ENCODE data around the gene EVA1C. TPM values are rescaled to one million over a fixed set of nuclear protein-coding genes. Genes with fewer than 3 reads are reported as not detected.

Gene EVA1C
- total and polyA plus RNA-seq, 3 donors from 2014 or later: 28.4 to 47.0 (median 44.2) TPM

DNA sequence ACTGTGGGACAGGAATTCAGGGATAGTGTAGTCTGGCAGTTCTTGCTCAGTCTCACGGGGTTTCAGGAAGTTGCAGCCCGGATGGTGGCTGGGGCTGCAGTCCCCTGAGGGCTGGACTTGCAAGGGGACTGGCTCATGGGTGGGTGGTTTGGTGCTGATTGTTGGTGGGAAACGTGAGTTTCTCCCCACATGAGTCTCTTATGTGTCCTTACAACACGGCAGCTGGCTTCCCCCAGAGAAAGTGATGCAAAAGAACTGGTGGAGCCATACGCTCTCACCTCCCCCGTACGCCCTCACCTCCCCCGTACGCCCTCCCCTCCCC, 64.9 kb downstream of the EVA1C start:
- Histone ChIP-seq H3K4me3 (no peak overlapping the region), H3K27me3 (no peaks in the 10 kb centered on the region), H3K4me1 (peaks cover 18% of the 10 kb centered on the region), H3K9me3 (no peaks in the 10 kb centered on the region), H3K27ac (no peak overlapping the region), H3K36me3 (ENCODE audit: low read depth, missing control alignments) (no peaks in the 10 kb centered on the region)
- no peak for TF ChIP-seq POLR2A (IDR thresholded peaks at IDR 0.05)
- TF ChIP-seq, protein P1, sequence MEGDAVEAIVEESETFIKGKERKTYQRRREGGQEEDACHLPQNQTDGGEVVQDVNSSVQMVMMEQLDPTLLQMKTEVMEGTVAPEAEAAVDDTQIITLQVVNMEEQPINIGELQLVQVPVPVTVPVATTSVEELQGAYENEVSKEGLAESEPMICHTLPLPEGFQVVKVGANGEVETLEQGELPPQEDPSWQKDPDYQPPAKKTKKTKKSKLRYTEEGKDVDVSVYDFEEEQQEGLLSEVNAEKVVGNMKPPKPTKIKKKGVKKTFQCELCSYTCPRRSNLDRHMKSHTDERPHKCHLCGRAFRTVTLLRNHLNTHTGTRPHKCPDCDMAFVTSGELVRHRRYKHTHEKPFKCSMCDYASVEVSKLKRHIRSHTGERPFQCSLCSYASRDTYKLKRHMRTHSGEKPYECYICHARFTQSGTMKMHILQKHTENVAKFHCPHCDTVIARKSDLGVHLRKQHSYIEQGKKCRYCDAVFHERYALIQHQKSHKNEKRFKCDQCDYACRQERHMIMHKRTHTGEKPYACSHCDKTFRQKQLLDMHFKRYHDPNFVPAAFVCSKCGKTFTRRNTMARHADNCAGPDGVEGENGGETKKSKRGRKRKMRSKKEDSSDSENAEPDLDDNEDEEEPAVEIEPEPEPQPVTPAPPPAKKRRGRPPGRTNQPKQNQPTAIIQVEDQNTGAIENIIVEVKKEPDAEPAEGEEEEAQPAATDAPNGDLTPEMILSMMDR (IDR thresholded peaks at IDR 0.05): no peak
- DNase-seq: no peak
- intact Hi-C loops (cut with DNase I; ENCODE audit: low total_unique reads): no loop called here
- WGBS, 2 donors: 63 to 66% methylated on average over 9 of the region's 9 CpGs

GRCh38 chr21:32481875-32482408, 69.4 kb downstream of the EVA1C start:
- TF ChIP-seq, protein P1 (IDR thresholded peaks at IDR 0.05): no peak
- no peak for TF ChIP-seq POLR2A (IDR thresholded peaks at IDR 0.05)

DNA sequence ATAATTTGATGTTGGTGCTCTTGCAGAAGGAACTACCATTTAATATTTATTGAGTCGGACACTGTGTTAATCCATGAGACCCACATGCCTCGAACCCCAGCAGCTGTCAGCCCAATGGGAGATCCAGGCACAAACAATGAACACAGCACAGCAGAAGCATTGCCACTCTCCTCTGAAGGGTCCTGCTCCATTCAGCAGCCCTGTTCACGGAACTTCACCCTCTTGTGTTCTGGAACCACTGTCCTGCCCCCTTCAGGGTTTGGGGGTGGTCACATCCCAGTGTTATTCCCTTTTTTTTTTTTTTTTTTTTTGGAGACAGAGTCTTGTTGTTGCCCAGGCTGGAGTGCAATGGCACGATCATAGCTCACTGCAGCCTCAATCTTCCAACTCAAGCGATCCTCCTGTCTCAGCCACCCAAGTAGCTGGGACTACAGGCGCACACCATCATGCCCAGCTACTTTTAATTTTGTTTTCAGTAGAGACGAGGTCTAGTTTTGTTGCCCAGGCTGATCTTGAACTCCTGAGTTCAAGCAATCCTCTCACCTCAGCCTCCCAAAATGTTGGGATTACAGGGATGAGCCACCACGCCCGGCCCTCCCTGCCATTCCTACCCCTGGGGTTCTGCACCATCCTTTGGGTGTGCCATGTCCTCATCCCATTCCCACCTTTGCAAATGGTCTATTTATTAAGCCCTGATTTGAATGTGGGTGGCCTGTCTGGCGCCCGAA, 70.2 kb downstream of the EVA1C start:
- H3K4me1 ChIP-seq: peaks cover 6% of the 10 kb centered on the region
- whole genome bisulfite sequencing, 2 donors: 92 to 94% methylated on average over 11 of the region's 11 CpGs
- H3K4me3 ChIP-seq: no peak overlapping the region
- H3K36me3 ChIP-seq (ENCODE audit: low read depth, missing control alignments): no peaks in the 10 kb centered on the region
- H3K27me3 ChIP-seq: no peaks in the 10 kb centered on the region
- no peaks in the 10 kb centered on the region for H3K9me3 ChIP-seq
- DNase-seq: no peak
- H3K27ac ChIP-seq: no peak overlapping the region
- intact Hi-C loops (cut with DNase I; ENCODE audit: low total_unique reads): no loop called here
- TF ChIP-seq POLR2A (IDR thresholded peaks at IDR 0.05): no peak
- TF ChIP-seq, protein P1 (IDR thresholded peaks at IDR 0.05): no peak

More at GRCh38 chr21:32481875-32482408, 69.4 kb downstream of the EVA1C start:
- no peaks in the 10 kb centered on the region for H3K9me3 ChIP-seq
- WGBS, 2 donors: 90 to 91% methylated on average over 9 of the region's 9 CpGs
- H3K4me1 ChIP-seq: peaks cover 6% of the 10 kb centered on the region
- intact Hi-C loops (cut with DNase I; ENCODE audit: low total_unique reads): no loop called here
- no peak for DNase-seq
- H3K4me3 ChIP-seq: no peak overlapping the region
- H3K36me3 ChIP-seq (ENCODE audit: low read depth, missing control alignments): no peaks in the 10 kb centered on the region
- no peak overlapping the region for H3K27ac ChIP-seq
- H3K27me3 ChIP-seq: no peaks in the 10 kb centered on the region

GRCh38 chr21:32483293-32483595, 70.7 kb downstream of the EVA1C start:
- Histone ChIP-seq H3K27ac (no peak overlapping the region), H3K4me3 (no peak overlapping the region), H3K9me3 (no peaks in the 10 kb centered on the region), H3K36me3 (ENCODE audit: low read depth, missing control alignments) (no peaks in the 10 kb centered on the region), H3K27me3 (no peaks in the 10 kb centered on the region), H3K4me1 (peaks cover 6% of the 10 kb centered on the region)
- no peak for TF ChIP-seq POLR2A (IDR thresholded peaks at IDR 0.05)
- TF ChIP-seq, protein P1 (IDR thresholded peaks at IDR 0.05): no peak
- intact Hi-C loops (cut with DNase I; ENCODE audit: low total_unique reads): no loop called here
- 58 to 69% methylated on average over 2 of the region's 2 CpGs for WGBS, 2 donors
- no peak for DNase-seq
